Activated naive CD8-positive, alpha-beta T cell treated with anti-CD3 and anti-CD28 coated beads, Interleukin-2, amount 50 U/mL, for 24 hours (primary cell): ENCODE results near the gene SERTAD2.
A peak's percentile ranks its signal among the peaks of the same experiment; 100 is the strongest.

ENCODE experiments used
- ATAC-seq: fragments of 150-1000 bp; cut with Tn5 transposase; one replicate; pipeline ENCODE4 v1.10.0; 2021
- DNase-seq: peaks from one replicate; pipeline ENCODE4 v3.0.0; 2021
- H3K27ac Mint-ChIP-seq: one replicate; pipeline ENCODE4 v1.8.0; 2021; ENCODE audit warnings: mild to moderate bottlenecking, mixed read lengths
- H3K27me3 Mint-ChIP-seq: one replicate; pipeline ENCODE4 v1.8.0; 2021; ENCODE audit warnings: mixed read lengths
- H3K36me3 Mint-ChIP-seq: one replicate; pipeline ENCODE4 v1.8.0; 2021; ENCODE audit warnings: low read depth, mixed read lengths
- H3K4me1 Mint-ChIP-seq: one replicate; pipeline ENCODE4 v1.8.0; 2021; ENCODE audit warnings: mixed read lengths
- H3K4me3 Mint-ChIP-seq: one replicate; pipeline ENCODE4 v1.8.0; 2021; ENCODE audit warnings: mild to moderate bottlenecking, moderate library complexity, mixed read lengths
- H3K9me3 Mint-ChIP-seq: one replicate; pipeline ENCODE4 v1.8.0; 2021; ENCODE audit warnings: mixed read lengths

The SERTAD2 gene

GRCh38 chr2:64632835-64633819, 20.6 kb downstream of the SERTAD2 start:
- ATAC-seq (no peak), DNase-seq (no peak)
- no peaks in the 10 kb centered on the region for H3K9me3 Mint-ChIP-seq
- no peak overlapping the region for H3K27ac Mint-ChIP-seq
- H3K4me1 Mint-ChIP-seq = peaks cover 36% of the 10 kb centered on the region
- H3K27me3 Mint-ChIP-seq = no peaks in the 10 kb centered on the region
- H3K36me3 Mint-ChIP-seq = peaks cover 25% of the 10 kb centered on the region
- H3K4me3 Mint-ChIP-seq = no peak overlapping the region

GRCh38 chr2:64631771-64632170, 21.9 kb downstream of the SERTAD2 start:
- no peak for ATAC-seq
- Mint-ChIP-seq H3K27ac (no peak overlapping the region), H3K4me3 (no peak overlapping the region), H3K27me3 (no peaks in the 10 kb centered on the region), H3K9me3 (no peaks in the 10 kb centered on the region), H3K36me3 (peaks cover 24% of the 10 kb centered on the region), H3K4me1 (peaks cover 27% of the 10 kb centered on the region)
- no peak for DNase-seq

GRCh38 chr2:64630752-64631151, 23.0 kb downstream of the SERTAD2 start:
- DNase-seq (no peak), ATAC-seq (no peak)
- peaks cover 14% of the 10 kb centered on the region for H3K36me3 Mint-ChIP-seq
- no peaks in the 10 kb centered on the region for H3K9me3 Mint-ChIP-seq
- no peak overlapping the region for H3K4me3 Mint-ChIP-seq
- H3K27ac Mint-ChIP-seq = no peak overlapping the region
- H3K4me1 Mint-ChIP-seq = peaks cover 16% of the 10 kb centered on the region
- no peaks in the 10 kb centered on the region for H3K27me3 Mint-ChIP-seq

GRCh38 chr2:64629875-64630274, 23.8 kb downstream of the SERTAD2 start:
- H3K4me1 Mint-ChIP-seq = peaks cover 13% of the 10 kb centered on the region
- DNase-seq = no peak
- no peaks in the 10 kb centered on the region for H3K9me3 Mint-ChIP-seq
- H3K36me3 Mint-ChIP-seq = peaks cover 8% of the 10 kb centered on the region
- H3K27ac Mint-ChIP-seq = no peak overlapping the region
- no peak for ATAC-seq
- no peaks in the 10 kb centered on the region for H3K27me3 Mint-ChIP-seq
- H3K4me3 Mint-ChIP-seq = no peak overlapping the region

GRCh38 chr2:64629329-64629781, 24.4 kb downstream of the SERTAD2 start:
- DNase-seq = no peak
- Mint-ChIP-seq H3K4me1 (peaks cover 13% of the 10 kb centered on the region), H3K4me3 (no peak overlapping the region), H3K27me3 (no peaks in the 10 kb centered on the region), H3K9me3 (no peaks in the 10 kb centered on the region), H3K27ac (no peak overlapping the region), H3K36me3 (peaks cover 3% of the 10 kb centered on the region)
- ATAC-seq = no peak

- ATAC-seq (peak; percentile 67), DNase-seq (no peak)
- Mint-ChIP-seq H3K27ac (peak overlapping the region; percentile 59), H3K9me3 (no peaks in the 10 kb centered on the region), H3K4me1 (peaks cover 13% of the 10 kb centered on the region), H3K4me3 (no peak overlapping the region), H3K36me3 (no peaks in the 10 kb centered on the region), H3K27me3 (no peaks in the 10 kb centered on the region)
These were observed 25.6 kb downstream of the SERTAD2 start for GRCh38 chr2:64627860-64628841.

- no peaks in the 10 kb centered on the region for H3K27me3 Mint-ChIP-seq
- H3K4me3 Mint-ChIP-seq = no peak overlapping the region
- peaks cover 13% of the 10 kb centered on the region for H3K4me1 Mint-ChIP-seq
- no peak for ATAC-seq
- H3K27ac Mint-ChIP-seq = no peak overlapping the region
- H3K36me3 Mint-ChIP-seq = no peaks in the 10 kb centered on the region
- no peak for DNase-seq
- H3K9me3 Mint-ChIP-seq = no peaks in the 10 kb centered on the region
These were observed 26.6 kb downstream of the SERTAD2 start for GRCh38 chr2:64626963-64627760.

GRCh38 chr2:64626146-64626809, 27.4 kb downstream of the SERTAD2 start:
- no peak for ATAC-seq
- no peak for DNase-seq
- H3K27ac Mint-ChIP-seq = no peak overlapping the region
- no peaks in the 10 kb centered on the region for H3K9me3 Mint-ChIP-seq
- no peaks in the 10 kb centered on the region for H3K27me3 Mint-ChIP-seq
- peaks cover 13% of the 10 kb centered on the region for H3K4me1 Mint-ChIP-seq
- no peak overlapping the region for H3K4me3 Mint-ChIP-seq
- H3K36me3 Mint-ChIP-seq = no peaks in the 10 kb centered on the region

- H3K27me3 Mint-ChIP-seq = no peaks in the 10 kb centered on the region
- H3K4me1 Mint-ChIP-seq = peaks cover 13% of the 10 kb centered on the region
- DNase-seq (no peak), ATAC-seq (no peak)
- H3K4me3 Mint-ChIP-seq = no peak overlapping the region
- H3K36me3 Mint-ChIP-seq = no peaks in the 10 kb centered on the region
- H3K27ac Mint-ChIP-seq = no peak overlapping the region
- H3K9me3 Mint-ChIP-seq = no peaks in the 10 kb centered on the region
These were observed 28.2 kb downstream of the SERTAD2 start for GRCh38 chr2:64625299-64626145.

- Mint-ChIP-seq H3K4me1 (peaks cover 13% of the 10 kb centered on the region), H3K9me3 (no peaks in the 10 kb centered on the region), H3K4me3 (no peak overlapping the region), H3K36me3 (no peaks in the 10 kb centered on the region), H3K27ac (no peak overlapping the region), H3K27me3 (no peaks in the 10 kb centered on the region)
- ATAC-seq = no peak
- no peak for DNase-seq
These were observed 28.9 kb downstream of the SERTAD2 start for GRCh38 chr2:64624862-64625261.

- peaks cover 13% of the 10 kb centered on the region for H3K4me1 Mint-ChIP-seq
- H3K27ac Mint-ChIP-seq = no peak overlapping the region
- H3K9me3 Mint-ChIP-seq = no peaks in the 10 kb centered on the region
- ATAC-seq (no peak), DNase-seq (no peak)
- H3K27me3 Mint-ChIP-seq = no peaks in the 10 kb centered on the region
- no peaks in the 10 kb centered on the region for H3K36me3 Mint-ChIP-seq
- H3K4me3 Mint-ChIP-seq = no peak overlapping the region
These were observed 29.6 kb downstream of the SERTAD2 start for GRCh38 chr2:64624108-64624610.

- H3K4me1 Mint-ChIP-seq = peaks cover 6% of the 10 kb centered on the region
- DNase-seq (no peak), ATAC-seq (no peak)
- H3K4me3 Mint-ChIP-seq = no peak overlapping the region
- no peaks in the 10 kb centered on the region for H3K36me3 Mint-ChIP-seq
- no peaks in the 10 kb centered on the region for H3K9me3 Mint-ChIP-seq
- no peak overlapping the region for H3K27ac Mint-ChIP-seq
- H3K27me3 Mint-ChIP-seq = no peaks in the 10 kb centered on the region
These were observed 30.4 kb downstream of the SERTAD2 start for GRCh38 chr2:64623242-64623850.
